OCI-LY7 (cell line): Measurements from ENCODE around the gene RNF40.

Source experiments
- CTCF ChIP-seq: fragments of 200-600 bp; sonication (generic); conservative IDR thresholded peaks from 2 replicates; pipeline ENCODE4 v1.5.1; 2014; ENCODE audit warnings: mild to moderate bottlenecking, antibody characterized with exemption, low read length, moderate library complexity, mixed read lengths
- EZH2phosphoT487 ChIP-seq: fragments of 200-600 bp; sonication (generic); IDR thresholded peaks from 2 replicates; pipeline ENCODE4 v1.6.1; 2018; ENCODE audit warnings: low read depth, borderline replicate concordance, mild to moderate bottlenecking, mixed run types, antibody characterized with exemption, low read length, moderate library complexity, mixed read lengths

GRCh38 chr16:30721167-30721566 is 41.0 kb upstream of the RNF40 start:
- TF ChIP-seq CTCF (no peak), EZH2phosphoT487 (no peak)
